ENCODE measurements around the gene TTC34.

DNA sequence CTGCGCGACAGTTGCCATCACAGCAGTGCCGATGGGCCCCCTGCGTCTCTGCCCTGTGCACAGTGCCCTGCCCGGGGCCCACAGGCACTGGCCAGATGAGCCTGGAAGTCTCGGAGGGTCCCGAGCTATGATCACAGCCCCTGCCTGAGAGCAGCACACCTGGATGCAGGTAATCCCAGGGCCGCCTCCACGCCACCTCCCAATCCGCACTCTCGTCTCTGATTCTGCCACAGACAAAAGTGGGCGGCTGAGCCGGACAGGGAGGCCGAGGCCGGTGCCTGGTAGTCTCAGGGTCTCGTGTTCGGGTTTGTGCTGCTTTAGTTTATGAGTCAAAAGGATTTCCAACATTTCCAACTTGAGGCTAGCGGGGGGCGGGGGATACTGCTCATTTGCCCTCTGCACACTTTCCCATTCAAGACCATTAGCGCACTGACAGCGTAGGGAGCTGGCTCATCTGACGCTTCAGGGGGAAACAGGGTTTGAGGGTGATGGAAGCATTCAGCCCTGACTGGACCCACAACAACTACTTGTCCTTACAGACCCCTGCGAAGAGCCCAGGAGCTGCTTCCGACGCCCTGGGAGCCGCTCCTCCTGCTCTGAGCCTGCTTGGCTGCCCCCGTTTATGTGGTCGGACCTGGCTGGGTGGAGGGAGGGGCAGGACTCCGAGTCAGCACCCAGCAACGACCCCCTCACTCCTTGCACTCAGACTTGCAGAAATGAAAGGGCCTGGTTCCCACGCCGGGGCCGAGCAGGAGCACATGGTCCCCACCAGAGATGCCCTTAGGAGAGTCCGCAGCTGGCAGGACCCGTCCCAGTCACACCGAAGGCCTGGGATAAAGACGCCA, 1.8 kb upstream of the TTC34 start:
- no peak for TF ChIP-seq POLR2A (IDR thresholded peaks at IDR 0.05)
- TF ChIP-seq, protein P1, sequence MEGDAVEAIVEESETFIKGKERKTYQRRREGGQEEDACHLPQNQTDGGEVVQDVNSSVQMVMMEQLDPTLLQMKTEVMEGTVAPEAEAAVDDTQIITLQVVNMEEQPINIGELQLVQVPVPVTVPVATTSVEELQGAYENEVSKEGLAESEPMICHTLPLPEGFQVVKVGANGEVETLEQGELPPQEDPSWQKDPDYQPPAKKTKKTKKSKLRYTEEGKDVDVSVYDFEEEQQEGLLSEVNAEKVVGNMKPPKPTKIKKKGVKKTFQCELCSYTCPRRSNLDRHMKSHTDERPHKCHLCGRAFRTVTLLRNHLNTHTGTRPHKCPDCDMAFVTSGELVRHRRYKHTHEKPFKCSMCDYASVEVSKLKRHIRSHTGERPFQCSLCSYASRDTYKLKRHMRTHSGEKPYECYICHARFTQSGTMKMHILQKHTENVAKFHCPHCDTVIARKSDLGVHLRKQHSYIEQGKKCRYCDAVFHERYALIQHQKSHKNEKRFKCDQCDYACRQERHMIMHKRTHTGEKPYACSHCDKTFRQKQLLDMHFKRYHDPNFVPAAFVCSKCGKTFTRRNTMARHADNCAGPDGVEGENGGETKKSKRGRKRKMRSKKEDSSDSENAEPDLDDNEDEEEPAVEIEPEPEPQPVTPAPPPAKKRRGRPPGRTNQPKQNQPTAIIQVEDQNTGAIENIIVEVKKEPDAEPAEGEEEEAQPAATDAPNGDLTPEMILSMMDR (IDR thresholded peaks at IDR 0.05), result no peak
